Nephron progenitor cell (in vitro differentiated cells): ENCODE results near the gene DSC2.
A peak's percentile ranks its signal among the peaks of the same experiment; 100 is the strongest.

Experiments
- DNase-seq: peaks from one replicate; pipeline ENCODE4 v3.0.0; 2021
- H3K27ac Mint-ChIP-seq: 2 replicates; pipeline ENCODE4 v1.8.0; 2021; ENCODE audit warnings: mild to moderate bottlenecking, moderate library complexity, mixed read lengths
- H3K27me3 Mint-ChIP-seq: 2 replicates; pipeline ENCODE4 v1.8.0; 2021; ENCODE audit warnings: mild to moderate bottlenecking, low read depth, mixed read lengths; ENCODE audit not compliant: poor library complexity
- H3K36me3 Mint-ChIP-seq: 2 replicates; pipeline ENCODE4 v1.8.0; 2021; ENCODE audit warnings: low read depth, mixed read lengths
- H3K4me1 Mint-ChIP-seq: 2 replicates; pipeline ENCODE4 v1.8.0; 2021; ENCODE audit warnings: mixed read lengths
- H3K4me3 Mint-ChIP-seq: 2 replicates; pipeline ENCODE4 v1.8.0; 2021; ENCODE audit warnings: mild to moderate bottlenecking, moderate library complexity, mixed read lengths
- H3K9me3 Mint-ChIP-seq: 2 replicates; pipeline ENCODE4 v1.8.0; 2021; ENCODE audit warnings: mild to moderate bottlenecking, moderate library complexity, mixed read lengths
- TF ChIP-seq, protein P1 (sequence below): fragments of 200-600 bp; sonication (generic); IDR thresholded peaks from 2 replicates; pipeline ENCODE4 v1.5.0; 2021; ENCODE audit warnings: antibody characterized with exemption

DSC2 gene

DNA sequence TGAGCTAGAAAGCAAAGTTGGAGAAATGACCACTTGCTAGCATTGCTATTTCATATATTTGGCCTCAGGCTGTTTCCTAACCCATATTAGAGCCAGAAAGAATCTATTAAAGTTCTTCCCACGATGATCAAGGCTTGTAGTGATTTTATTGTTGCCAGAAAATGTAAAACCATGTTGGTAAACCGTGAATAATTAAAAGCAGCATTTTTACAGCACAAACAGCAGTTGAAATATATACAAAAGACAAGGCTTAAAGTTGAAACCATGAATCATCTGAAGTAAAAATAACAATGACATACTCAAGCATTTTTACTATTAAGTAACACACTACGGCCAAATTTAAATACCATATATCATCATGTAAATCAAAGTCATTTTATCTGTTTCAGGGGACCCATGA, 32.0 kb downstream of the DSC2 start:
- Mint-ChIP-seq H3K4me1 (peaks cover 9% of the 10 kb centered on the region), H3K36me3 (peaks cover 82% of the 10 kb centered on the region), H3K27ac (no peak overlapping the region), H3K4me3 (no peak overlapping the region), H3K27me3 (no peaks in the 10 kb centered on the region), H3K9me3 (no peaks in the 10 kb centered on the region)
- DNase-seq: no peak
- TF ChIP-seq, protein P1, sequence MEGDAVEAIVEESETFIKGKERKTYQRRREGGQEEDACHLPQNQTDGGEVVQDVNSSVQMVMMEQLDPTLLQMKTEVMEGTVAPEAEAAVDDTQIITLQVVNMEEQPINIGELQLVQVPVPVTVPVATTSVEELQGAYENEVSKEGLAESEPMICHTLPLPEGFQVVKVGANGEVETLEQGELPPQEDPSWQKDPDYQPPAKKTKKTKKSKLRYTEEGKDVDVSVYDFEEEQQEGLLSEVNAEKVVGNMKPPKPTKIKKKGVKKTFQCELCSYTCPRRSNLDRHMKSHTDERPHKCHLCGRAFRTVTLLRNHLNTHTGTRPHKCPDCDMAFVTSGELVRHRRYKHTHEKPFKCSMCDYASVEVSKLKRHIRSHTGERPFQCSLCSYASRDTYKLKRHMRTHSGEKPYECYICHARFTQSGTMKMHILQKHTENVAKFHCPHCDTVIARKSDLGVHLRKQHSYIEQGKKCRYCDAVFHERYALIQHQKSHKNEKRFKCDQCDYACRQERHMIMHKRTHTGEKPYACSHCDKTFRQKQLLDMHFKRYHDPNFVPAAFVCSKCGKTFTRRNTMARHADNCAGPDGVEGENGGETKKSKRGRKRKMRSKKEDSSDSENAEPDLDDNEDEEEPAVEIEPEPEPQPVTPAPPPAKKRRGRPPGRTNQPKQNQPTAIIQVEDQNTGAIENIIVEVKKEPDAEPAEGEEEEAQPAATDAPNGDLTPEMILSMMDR: no peak

DNA sequence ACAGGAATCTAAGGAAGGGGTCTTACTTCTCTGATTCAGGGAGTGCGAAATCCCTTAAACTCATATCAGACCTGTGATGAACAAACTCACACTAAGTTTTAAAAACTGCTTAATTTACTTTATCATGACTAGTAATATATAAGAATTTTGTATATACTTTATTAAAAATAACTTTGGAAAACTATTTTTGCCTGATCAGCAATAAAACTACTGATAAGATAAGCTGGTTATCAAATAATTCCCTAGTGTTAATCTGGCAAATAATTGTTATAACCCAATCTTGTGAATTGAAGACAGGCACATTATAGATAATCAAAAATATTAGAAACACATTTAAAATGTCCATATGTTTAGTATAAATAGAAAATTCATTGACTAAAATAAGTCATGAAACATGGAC, 36.0 kb downstream of the DSC2 start:
- H3K9me3 Mint-ChIP-seq: no peaks in the 10 kb centered on the region
- TF ChIP-seq, protein P1: no peak
- no peak overlapping the region for H3K4me3 Mint-ChIP-seq
- no peak for DNase-seq
- no peaks in the 10 kb centered on the region for H3K27me3 Mint-ChIP-seq
- no peak overlapping the region for H3K27ac Mint-ChIP-seq
- peaks cover 54% of the 10 kb centered on the region for H3K36me3 Mint-ChIP-seq
- H3K4me1 Mint-ChIP-seq: peaks cover 27% of the 10 kb centered on the region

DNA sequence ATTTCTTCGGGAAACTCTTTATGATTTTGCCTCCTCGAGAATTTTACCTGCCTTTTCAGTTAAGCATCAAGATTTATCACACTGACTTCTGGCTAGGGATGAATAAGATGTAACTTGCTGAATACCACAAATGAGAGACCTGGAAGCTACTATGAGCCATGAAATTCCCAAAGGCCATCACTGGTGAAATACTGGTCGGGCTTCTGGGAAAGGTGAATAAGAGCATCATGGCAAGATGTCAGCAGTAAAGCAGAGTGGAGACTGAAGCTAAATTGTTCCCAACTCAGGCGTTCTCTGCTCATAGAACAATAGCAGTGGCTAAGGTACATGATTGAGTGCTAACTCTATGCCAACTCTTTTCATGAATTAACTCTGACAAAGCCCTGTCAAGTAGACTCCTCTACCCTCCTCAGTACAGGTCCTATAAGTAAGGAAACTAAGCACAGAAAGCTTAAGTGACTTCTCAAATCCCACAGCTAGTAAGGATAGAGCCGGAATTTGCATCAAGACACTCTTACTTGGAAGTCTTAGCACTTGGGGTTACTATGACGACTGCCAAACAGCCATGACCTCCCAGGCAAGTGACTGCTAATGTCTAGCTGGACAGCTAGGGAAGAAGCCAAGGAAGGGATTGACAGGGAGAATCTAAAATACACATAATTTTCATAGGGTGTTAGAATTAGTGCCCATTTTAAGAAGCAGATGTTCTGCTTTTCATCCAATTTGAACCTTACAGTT, 37.0 kb downstream of the DSC2 start:
- DNase-seq: peak; percentile 14
- Mint-ChIP-seq H3K4me3 (no peak overlapping the region), H3K27ac (peak overlapping the region; percentile 77), H3K36me3 (peaks cover 49% of the 10 kb centered on the region), H3K9me3 (no peaks in the 10 kb centered on the region), H3K27me3 (peaks cover 2% of the 10 kb centered on the region), H3K4me1 (peaks cover 29% of the 10 kb centered on the region)
- TF ChIP-seq, protein P1: no peak

DNA sequence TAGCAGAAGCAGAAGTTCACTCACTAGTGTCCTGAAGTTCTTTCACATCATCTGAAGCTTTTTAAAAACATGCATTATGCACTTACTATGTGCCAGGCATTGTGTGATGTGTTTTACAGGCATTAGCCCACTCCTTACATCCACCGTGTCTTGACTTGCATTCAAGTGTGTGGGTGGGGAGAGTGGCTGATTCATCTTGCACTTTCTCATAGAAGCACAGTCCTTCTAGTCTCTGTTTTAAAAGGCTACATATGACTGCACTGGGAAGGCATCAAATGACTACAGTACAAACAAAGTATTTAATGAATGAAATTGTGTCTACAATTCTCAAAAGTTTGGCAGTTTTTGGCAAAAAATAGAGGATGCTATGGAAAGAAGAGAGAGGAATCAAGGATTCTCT, 38.1 kb downstream of the DSC2 start:
- H3K9me3 Mint-ChIP-seq: no peaks in the 10 kb centered on the region
- TF ChIP-seq, protein P1: no peak
- H3K4me3 Mint-ChIP-seq: no peak overlapping the region
- H3K27ac Mint-ChIP-seq: peak overlapping the region; percentile 66
- peaks cover 32% of the 10 kb centered on the region for H3K4me1 Mint-ChIP-seq
- DNase-seq: no peak
- H3K36me3 Mint-ChIP-seq: peaks cover 40% of the 10 kb centered on the region
- peaks cover 4% of the 10 kb centered on the region for H3K27me3 Mint-ChIP-seq

DNA sequence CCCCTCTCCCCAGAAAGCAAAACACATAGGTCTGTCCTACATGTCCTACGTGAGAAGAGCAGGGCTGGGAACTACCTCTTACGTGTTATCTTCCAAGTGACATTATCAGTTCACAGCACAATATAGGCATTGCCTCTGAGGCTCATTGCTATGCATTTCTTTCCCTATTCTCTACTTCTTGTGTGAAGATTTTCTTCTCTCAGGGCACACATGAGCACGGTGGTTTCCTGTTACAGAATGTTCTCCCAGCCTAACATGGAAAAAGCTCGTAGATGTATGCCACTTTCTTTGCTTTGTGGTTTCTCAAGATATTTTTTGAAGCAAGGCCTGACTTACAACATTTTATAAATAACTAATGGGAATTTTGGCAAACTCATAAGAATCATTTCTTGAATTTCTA, 40.3 kb downstream of the DSC2 start:
- no peak overlapping the region for H3K27ac Mint-ChIP-seq

More for the DNA sequence above, 40.3 kb downstream of the DSC2 start:
- Mint-ChIP-seq H3K27me3 (peaks cover 4% of the 10 kb centered on the region), H3K36me3 (peaks cover 19% of the 10 kb centered on the region), H3K4me1 (peaks cover 37% of the 10 kb centered on the region), H3K9me3 (no peaks in the 10 kb centered on the region), H3K4me3 (no peak overlapping the region)
- TF ChIP-seq, protein P1: no peak
- DNase-seq: no peak
